GM10248 (cell line): ENCODE results near the gene COL7A1.

Experiments used
- CTCF ChIA-PET: fragments of 300-600 bp; sonication (Branson Sonifier 250); formaldehyde crosslinking; extraction: SDS; loops from one replicate; lab custom pipeline; 2021; ENCODE audit warnings: antibody characterized with exemption; lab: Yijun Ruan, JAX
- POLR2A ChIA-PET: fragments of 350-650 bp; sonication (Branson Sonifier 250); formaldehyde crosslinking; extraction: SDS; loops from one replicate; lab custom pipeline; 2020; ENCODE audit warnings: antibody characterized with exemption; lab: Yijun Ruan, JAX
- DNase-seq: peaks from one replicate; pipeline ENCODE4 v3.0.0; 2012; ENCODE audit errors: extremely low spot score
- TF ChIP-seq, protein P1 (sequence below): IDR thresholded peaks from 2 replicates; pipeline ENCODE4 v1.5.1; 2012; ENCODE audit warnings: mild to moderate bottlenecking, low read depth; ENCODE audit errors: extremely low read depth, missing control alignments, control extremely low read depth

Gene COL7A1

DNA sequence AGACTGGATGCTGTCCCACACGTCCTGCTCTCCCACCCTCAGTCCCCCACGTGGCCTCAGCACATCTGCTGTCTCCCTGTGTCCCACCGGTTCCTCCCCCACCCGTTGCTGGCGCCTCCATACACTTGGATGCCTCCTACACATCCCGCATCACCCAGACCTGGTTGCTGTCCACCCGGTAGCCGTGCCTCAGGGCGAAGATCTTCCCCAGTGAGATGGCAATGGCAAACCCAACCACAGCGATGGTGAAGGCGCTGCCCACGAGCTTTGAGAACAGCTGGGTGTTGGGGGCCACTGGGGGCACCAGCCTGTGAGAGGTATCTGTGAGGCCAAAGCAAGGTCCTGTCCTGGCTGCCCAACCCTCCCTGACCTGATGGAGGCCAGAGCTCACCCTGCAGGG lies 35.7 kb upstream of the COL7A1 start:
- ChIA-PET CTCF (interaction anchor here (1.2 kb wide), 1 partner anchor 74 kb away, joined by 3 read pairs; the partner anchor contains the start of gene PFKFB4), POLR2A (no interaction called here)
- TF ChIP-seq, protein P1, sequence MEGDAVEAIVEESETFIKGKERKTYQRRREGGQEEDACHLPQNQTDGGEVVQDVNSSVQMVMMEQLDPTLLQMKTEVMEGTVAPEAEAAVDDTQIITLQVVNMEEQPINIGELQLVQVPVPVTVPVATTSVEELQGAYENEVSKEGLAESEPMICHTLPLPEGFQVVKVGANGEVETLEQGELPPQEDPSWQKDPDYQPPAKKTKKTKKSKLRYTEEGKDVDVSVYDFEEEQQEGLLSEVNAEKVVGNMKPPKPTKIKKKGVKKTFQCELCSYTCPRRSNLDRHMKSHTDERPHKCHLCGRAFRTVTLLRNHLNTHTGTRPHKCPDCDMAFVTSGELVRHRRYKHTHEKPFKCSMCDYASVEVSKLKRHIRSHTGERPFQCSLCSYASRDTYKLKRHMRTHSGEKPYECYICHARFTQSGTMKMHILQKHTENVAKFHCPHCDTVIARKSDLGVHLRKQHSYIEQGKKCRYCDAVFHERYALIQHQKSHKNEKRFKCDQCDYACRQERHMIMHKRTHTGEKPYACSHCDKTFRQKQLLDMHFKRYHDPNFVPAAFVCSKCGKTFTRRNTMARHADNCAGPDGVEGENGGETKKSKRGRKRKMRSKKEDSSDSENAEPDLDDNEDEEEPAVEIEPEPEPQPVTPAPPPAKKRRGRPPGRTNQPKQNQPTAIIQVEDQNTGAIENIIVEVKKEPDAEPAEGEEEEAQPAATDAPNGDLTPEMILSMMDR: no peak
- no peak for DNase-seq

DNA sequence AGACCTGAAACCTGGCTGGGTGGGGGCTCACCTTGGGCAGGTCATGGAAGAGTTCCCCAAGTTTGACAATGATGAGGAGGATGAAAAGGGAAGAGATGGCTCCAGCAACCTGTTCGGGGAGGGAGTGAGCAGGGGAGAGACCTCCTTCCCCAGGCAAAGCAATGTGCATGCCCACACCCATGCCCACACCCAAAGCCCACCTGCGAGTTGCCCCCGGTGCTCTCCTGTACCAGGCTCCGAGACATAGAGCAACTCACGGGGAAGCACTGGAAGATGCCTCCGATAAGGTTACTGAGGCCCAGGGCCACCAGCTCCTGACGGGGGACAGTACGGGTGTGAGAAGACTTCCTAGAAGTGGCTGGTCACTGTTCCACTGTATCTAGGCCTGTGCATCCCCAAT lies 35.3 kb upstream of the COL7A1 start:
- no peak for DNase-seq
- TF ChIP-seq, protein P1: no peak
- CTCF ChIA-PET: no interaction called here
- POLR2A ChIA-PET: no interaction called here

DNA sequence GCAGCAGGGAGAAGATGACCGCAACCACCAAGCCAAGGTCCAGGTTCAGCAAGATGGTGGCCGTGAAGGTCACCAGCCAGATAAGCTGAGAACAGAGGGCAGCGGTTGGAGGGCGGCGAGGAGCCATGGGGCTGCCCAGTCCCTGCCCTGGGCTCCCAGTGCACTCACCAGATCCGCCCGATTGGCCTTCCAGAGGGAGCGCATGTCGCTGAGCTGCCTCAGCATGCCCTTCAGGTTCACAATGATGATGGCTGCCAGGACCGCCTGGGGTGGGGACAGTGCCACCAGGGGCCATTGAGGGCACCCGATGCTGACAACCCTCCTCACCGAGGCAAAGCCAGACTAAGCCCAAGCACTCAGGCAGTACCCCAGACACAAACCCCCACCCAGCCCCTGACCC lies 34.8 kb upstream of the COL7A1 start:
- CTCF ChIA-PET: no interaction called here
- DNase-seq: no peak
- POLR2A ChIA-PET: no interaction called here
- TF ChIP-seq, protein P1: no peak

DNA sequence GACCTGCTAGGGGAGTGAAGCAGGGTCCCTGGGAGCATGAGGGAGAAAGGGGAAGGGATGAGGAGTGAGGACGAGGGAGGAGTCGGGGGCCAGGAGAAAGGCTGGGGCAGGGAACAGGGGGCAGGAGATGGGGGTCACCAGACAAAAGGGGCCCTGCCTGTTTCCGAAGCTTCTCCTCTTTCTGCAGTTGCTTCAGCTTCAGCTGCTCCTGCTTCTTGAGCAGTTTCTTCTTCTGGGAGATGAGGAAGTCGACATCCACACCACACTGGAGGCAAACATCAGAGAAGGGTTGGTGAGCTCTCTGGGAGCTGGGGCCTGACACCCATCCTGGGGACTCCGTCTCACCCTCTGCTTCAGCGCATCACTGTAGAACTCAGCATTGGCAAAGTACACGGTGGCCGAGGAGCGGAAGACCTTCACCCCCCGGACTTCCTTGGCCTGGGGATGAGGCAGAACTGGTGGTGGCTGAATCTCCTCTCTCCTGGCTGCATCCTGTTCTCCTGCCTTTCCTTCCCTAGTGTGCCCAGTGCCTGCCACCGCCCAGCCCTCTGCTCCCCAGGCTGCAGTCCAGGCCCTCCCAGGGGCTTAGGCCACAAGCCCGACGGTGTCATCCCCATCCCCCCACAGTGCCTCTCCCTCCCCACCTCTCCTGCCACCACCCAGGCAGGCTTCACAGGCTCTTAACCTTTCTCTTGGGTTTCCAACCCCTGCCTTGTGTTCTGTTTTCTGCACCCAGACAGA lies 33.3 kb upstream of the COL7A1 start:
- DNase-seq: no peak
- ChIA-PET POLR2A (no interaction called here), CTCF (interaction anchor here (1.0 kb wide), 1 partner anchor 15 kb away, joined by 3 read pairs; no protein-coding TSS in a partner anchor)
- TF ChIP-seq, protein P1: no peak

DNA sequence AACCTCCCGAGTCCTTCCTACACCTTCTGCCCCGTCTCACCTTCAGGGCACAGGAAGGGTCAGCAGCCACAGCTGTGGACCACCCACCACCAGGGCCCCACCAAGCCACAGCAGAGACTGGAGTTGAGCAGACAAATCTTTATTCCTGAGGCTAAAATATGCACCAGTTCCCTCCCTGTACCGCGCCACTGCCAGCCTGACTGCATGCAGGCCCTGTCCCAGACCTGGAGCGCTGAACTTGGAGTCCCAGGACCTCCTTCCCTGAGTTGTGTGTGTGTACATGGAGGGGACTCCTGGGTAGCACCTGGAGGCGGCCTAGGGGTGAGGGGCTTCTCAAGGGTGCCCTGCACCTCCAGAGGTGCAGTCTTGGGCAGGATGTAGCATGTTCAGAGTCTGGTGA lies 30.5 kb upstream of the COL7A1 start:
- POLR2A ChIA-PET: no interaction called here
- CTCF ChIA-PET: interaction anchor here (1.2 to 4.4 kb wide), 3 partner anchors 10 to 61 kb away, joined by 4 to 35 read pairs (median 4); partner anchors contain the start of genes NCKIPSD and SLC26A6
- no peak for DNase-seq

DNA sequence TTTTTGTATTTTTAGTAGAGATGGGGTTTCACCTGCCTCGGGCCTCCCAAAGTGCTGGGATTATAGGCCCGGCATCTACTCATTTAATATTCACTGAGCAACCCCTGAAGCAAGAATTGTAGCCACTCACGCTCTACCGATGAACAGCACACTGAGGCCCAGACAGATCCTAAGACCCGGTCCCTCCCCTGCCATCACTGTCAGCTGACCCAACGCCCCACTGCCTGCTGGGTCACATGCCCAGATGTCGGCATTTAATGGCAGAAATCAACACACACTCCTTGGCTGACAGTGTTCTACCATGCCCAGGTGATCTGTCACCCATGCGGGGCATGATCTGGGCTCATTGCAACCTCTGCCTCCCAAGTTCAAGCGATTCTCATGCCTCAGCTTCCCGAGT lies 29.6 kb upstream of the COL7A1 start:
- TF ChIP-seq, protein P1: no peak
- DNase-seq: no peak
- CTCF ChIA-PET: interaction anchor here (1.0 to 4.4 kb wide), 4 partner anchors 10 to 61 kb away, joined by 3 to 35 read pairs (median 8); partner anchors contain the start of genes NCKIPSD, SLC26A6 and UQCRC1
- POLR2A ChIA-PET: no interaction called here

More for the DNA sequence above, 30.5 kb upstream of the COL7A1 start:
- TF ChIP-seq, protein P1: no peak
